ENCODE results near the gene POLA1.

Gene POLA1

GRCh38 chrX:25028726-25029125 is 335.0 kb downstream of the POLA1 start:
- DNase-seq (ENCODE audit: low read depth), result no peak

- DNase-seq (ENCODE audit: low read depth), result no peak
Measured at GRCh38 chrX:25029288-25029825, 335.6 kb downstream of the POLA1 start.

- DNase-seq (ENCODE audit: low read depth), result no peak
Measured at GRCh38 chrX:25034889-25035288, 341.2 kb downstream of the POLA1 start.

- no peak for DNase-seq (ENCODE audit: low read depth)
Measured at GRCh38 chrX:25039036-25039435, 345.3 kb downstream of the POLA1 start.

GRCh38 chrX:25043192-25043591 is 349.5 kb downstream of the POLA1 start:
- DNase-seq (ENCODE audit: low read depth), result no peak

All from stimulated activated CD8-positive, alpha-beta memory T cell treated with anti-CD3 and anti-CD28 coated beads, Interleukin-15, amount 100 ng/mL, for 24 hours (primary cell).